ENCODE results near the gene APP. TPM values are rescaled to one million over a fixed set of nuclear protein-coding genes. Genes with fewer than 3 reads are reported as not detected.
A peak's percentile ranks its signal among the peaks of the same experiment; 100 is the strongest.

Gene APP
- total RNA-seq, 3 donors from 2014 or later = 56.2 to 61.1 (median 60.1) TPM

DNA sequence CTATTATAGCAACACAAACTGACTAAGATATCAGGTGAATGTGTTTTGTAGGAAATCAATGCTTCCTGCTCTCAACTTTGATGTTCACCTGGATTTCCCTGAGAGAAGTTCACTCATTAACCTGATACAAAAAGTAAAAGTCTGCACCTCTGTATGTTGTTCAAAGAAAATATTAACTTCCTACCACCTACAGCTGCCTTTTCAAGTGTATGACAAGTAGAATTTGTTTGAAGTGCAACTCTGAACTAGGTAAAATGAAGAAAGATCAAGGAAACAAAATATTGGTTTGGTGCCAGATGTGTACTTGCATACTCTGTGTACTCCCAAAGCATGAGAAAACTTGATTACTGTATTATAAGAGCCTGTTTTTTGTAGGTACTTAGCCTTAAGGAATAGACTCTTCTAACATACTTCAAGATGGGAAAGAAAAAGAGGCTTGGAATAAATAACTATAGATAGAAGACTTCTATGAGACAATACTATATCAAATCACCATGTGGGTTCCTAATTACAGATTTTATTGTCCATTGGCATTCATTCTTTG lies 193.4 kb downstream of the APP start:
- DNase-seq (no peak), ATAC-seq (no peak)
- Mint-ChIP-seq H3K4me1 (ENCODE audit: low read depth) (peaks cover 13% of the 10 kb centered on the region), H3K4me3 (no peak overlapping the region), H3K27me3 (ENCODE audit: low read depth) (no peaks in the 10 kb centered on the region), H3K36me3 (ENCODE audit: insufficient read depth) (peaks cover 47% of the 10 kb centered on the region), H3K9me3 (no peaks in the 10 kb centered on the region)

GRCh38 chr21:25974964-25975363 lies 195.6 kb downstream of the APP start:
- Mint-ChIP-seq H3K27me3 (ENCODE audit: low read depth) (no peaks in the 10 kb centered on the region), H3K36me3 (ENCODE audit: insufficient read depth) (peaks cover 48% of the 10 kb centered on the region), H3K9me3 (no peaks in the 10 kb centered on the region), H3K4me3 (no peak overlapping the region), H3K4me1 (ENCODE audit: low read depth) (peaks cover 13% of the 10 kb centered on the region)
- DNase-seq (no peak), ATAC-seq (no peak)

GRCh38 chr21:25970254-25970930 lies 200.2 kb downstream of the APP start:
- DNase-seq (no peak), ATAC-seq (no peak)
- peaks cover 5% of the 10 kb centered on the region for H3K4me1 Mint-ChIP-seq (ENCODE audit: low read depth)
- H3K27me3 Mint-ChIP-seq (ENCODE audit: low read depth) = no peaks in the 10 kb centered on the region
- no peak overlapping the region for H3K4me3 Mint-ChIP-seq
- no peaks in the 10 kb centered on the region for H3K9me3 Mint-ChIP-seq
- H3K36me3 Mint-ChIP-seq (ENCODE audit: insufficient read depth) = peaks cover 42% of the 10 kb centered on the region

- no peaks in the 10 kb centered on the region for H3K27me3 Mint-ChIP-seq (ENCODE audit: low read depth)
- peaks cover 27% of the 10 kb centered on the region for H3K36me3 Mint-ChIP-seq (ENCODE audit: insufficient read depth)
- no peak for DNase-seq
- no peaks in the 10 kb centered on the region for H3K9me3 Mint-ChIP-seq
- H3K4me1 Mint-ChIP-seq (ENCODE audit: low read depth) = peaks cover 5% of the 10 kb centered on the region
- H3K4me3 Mint-ChIP-seq = no peak overlapping the region
- no peak for ATAC-seq
These were observed 202.6 kb downstream of the APP start for GRCh38 chr21:25967901-25968438.

GRCh38 chr21:25967181-25967900 lies 203.2 kb downstream of the APP start:
- DNase-seq = no peak
- peak in 1 of 2 donors; percentile 40 for ATAC-seq
- Mint-ChIP-seq H3K27me3 (ENCODE audit: low read depth) (no peaks in the 10 kb centered on the region), H3K4me1 (ENCODE audit: low read depth) (peaks cover 5% of the 10 kb centered on the region), H3K9me3 (no peaks in the 10 kb centered on the region), H3K36me3 (ENCODE audit: insufficient read depth) (peaks cover 22% of the 10 kb centered on the region), H3K4me3 (no peak overlapping the region)

GRCh38 chr21:25965951-25966707 lies 204.4 kb downstream of the APP start:
- Mint-ChIP-seq H3K4me3 (no peak overlapping the region), H3K27me3 (ENCODE audit: low read depth) (no peaks in the 10 kb centered on the region), H3K9me3 (no peaks in the 10 kb centered on the region), H3K4me1 (ENCODE audit: low read depth) (peaks cover 5% of the 10 kb centered on the region), H3K36me3 (ENCODE audit: insufficient read depth) (peaks cover 13% of the 10 kb centered on the region)
- no peak for ATAC-seq
- no peak for DNase-seq

DNA sequence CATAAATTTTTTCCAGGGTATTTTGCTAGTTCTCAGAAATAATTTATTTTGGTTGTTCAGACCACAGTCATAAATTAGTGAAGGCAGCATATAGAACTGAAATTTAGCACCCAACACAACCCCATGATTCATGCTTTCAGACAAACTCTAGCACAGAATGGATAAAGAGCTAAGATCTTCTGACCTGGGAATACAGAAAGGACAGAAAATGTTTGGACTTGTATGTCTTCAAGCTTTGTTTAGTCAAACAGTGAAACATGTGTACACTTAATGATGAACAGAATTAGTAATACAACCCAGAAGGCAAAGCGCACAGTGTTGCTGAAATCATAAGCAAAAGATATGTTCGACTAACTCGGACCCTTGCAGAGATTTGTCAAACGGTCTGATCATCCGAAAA lies 205.6 kb downstream of the APP start:
- Mint-ChIP-seq H3K27me3 (ENCODE audit: low read depth) (no peaks in the 10 kb centered on the region), H3K4me3 (no peak overlapping the region), H3K9me3 (no peaks in the 10 kb centered on the region), H3K36me3 (ENCODE audit: insufficient read depth) (peaks cover 9% of the 10 kb centered on the region), H3K4me1 (ENCODE audit: low read depth) (peaks cover 5% of the 10 kb centered on the region)
- no peak for DNase-seq
- ATAC-seq = no peak

DNA sequence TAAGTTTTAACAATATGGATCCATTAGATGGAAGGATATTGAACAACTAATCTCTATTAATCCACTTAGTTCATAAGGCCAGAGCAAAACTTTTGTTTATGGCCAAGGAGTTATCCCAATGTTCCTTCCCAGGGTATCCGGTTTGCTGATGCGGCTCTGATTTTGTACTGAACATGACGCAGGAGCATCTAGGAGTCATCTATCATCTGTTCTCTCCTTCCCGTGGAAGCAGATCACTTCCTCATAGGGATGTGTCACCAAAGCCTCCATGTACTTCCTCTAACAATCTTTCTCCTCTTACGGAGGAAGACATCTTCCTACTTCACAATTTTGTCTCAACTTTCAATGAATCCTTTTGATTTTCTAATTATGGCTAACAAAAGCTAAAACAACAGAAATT lies 206.6 kb downstream of the APP start:
- ATAC-seq (no peak), DNase-seq (no peak)
- Mint-ChIP-seq H3K27me3 (ENCODE audit: low read depth) (no peaks in the 10 kb centered on the region), H3K4me3 (no peak overlapping the region), H3K4me1 (ENCODE audit: low read depth) (peaks cover 5% of the 10 kb centered on the region), H3K9me3 (no peaks in the 10 kb centered on the region), H3K36me3 (ENCODE audit: insufficient read depth) (peaks cover 6% of the 10 kb centered on the region)

DNA sequence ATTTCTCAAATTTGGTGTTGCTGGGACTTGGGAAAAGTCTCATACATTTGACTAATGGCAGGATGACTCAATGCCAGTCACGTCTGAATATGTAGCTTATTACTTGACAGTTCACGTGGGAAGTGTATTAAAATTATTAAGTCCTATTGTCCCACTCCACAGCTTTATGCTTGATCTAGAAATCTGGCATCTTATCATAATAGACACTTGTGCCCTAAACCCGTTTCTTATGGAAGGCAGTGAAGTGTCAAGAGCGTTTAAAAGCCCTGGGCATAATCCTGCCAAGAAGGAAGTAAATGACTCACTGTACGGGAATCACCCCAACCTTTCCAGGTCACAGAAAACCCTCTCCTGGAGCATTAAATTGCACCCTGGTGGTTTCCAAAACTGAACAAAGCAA lies 207.4 kb downstream of the APP start:
- no peak overlapping the region for H3K4me3 Mint-ChIP-seq
- H3K36me3 Mint-ChIP-seq (ENCODE audit: insufficient read depth) = peaks cover 6% of the 10 kb centered on the region
- ATAC-seq (no peak), DNase-seq (no peak)
- no peaks in the 10 kb centered on the region for H3K27me3 Mint-ChIP-seq (ENCODE audit: low read depth)
- H3K9me3 Mint-ChIP-seq = no peaks in the 10 kb centered on the region
- H3K4me1 Mint-ChIP-seq (ENCODE audit: low read depth) = peaks cover 5% of the 10 kb centered on the region

- no peak for ATAC-seq
These were observed 209.5 kb downstream of the APP start for GRCh38 chr21:25961042-25961441.

DNA sequence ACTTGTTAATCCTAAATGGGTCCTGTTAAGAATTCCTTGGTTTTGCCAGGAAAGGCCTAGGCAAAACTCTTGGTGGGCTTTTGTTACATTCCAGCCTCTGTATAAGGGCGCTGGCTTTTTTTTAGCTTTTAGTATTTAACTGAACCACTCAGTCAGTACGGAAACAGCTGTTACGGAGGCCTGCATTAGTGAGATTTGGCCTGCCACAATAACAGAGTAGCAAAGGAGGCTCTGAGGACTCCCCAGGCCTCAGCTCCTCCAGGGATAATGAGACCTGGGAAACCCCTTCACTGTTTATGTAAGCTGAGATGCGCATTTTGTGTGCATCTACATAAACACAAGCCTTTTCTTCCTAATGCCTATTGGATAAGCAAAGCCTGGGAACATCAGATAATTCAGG lies 210.2 kb downstream of the APP start:
- Mint-ChIP-seq H3K27me3 (ENCODE audit: low read depth) (no peaks in the 10 kb centered on the region), H3K36me3 (ENCODE audit: insufficient read depth) (peaks cover 3% of the 10 kb centered on the region), H3K4me1 (ENCODE audit: low read depth) (no peaks in the 10 kb centered on the region), H3K9me3 (no peaks in the 10 kb centered on the region), H3K4me3 (no peak overlapping the region)
- DNase-seq (no peak), ATAC-seq (no peak)

More at GRCh38 chr21:25961042-25961441, 209.5 kb downstream of the APP start:
- DNase-seq = no peak
- Mint-ChIP-seq H3K4me3 (no peak overlapping the region), H3K4me1 (ENCODE audit: low read depth) (no peaks in the 10 kb centered on the region), H3K36me3 (ENCODE audit: insufficient read depth) (peaks cover 3% of the 10 kb centered on the region), H3K27me3 (ENCODE audit: low read depth) (no peaks in the 10 kb centered on the region), H3K9me3 (no peaks in the 10 kb centered on the region)

- peaks cover 5% of the 10 kb centered on the region for H3K36me3 Mint-ChIP-seq (ENCODE audit: insufficient read depth)
- no peak for ATAC-seq
- H3K4me3 Mint-ChIP-seq = no peak overlapping the region
- H3K4me1 Mint-ChIP-seq (ENCODE audit: low read depth) = no peaks in the 10 kb centered on the region
- DNase-seq = no peak
- H3K9me3 Mint-ChIP-seq = no peaks in the 10 kb centered on the region
- H3K27me3 Mint-ChIP-seq (ENCODE audit: low read depth) = no peaks in the 10 kb centered on the region
These were observed 210.8 kb downstream of the APP start for GRCh38 chr21:25959799-25960198.

DNA sequence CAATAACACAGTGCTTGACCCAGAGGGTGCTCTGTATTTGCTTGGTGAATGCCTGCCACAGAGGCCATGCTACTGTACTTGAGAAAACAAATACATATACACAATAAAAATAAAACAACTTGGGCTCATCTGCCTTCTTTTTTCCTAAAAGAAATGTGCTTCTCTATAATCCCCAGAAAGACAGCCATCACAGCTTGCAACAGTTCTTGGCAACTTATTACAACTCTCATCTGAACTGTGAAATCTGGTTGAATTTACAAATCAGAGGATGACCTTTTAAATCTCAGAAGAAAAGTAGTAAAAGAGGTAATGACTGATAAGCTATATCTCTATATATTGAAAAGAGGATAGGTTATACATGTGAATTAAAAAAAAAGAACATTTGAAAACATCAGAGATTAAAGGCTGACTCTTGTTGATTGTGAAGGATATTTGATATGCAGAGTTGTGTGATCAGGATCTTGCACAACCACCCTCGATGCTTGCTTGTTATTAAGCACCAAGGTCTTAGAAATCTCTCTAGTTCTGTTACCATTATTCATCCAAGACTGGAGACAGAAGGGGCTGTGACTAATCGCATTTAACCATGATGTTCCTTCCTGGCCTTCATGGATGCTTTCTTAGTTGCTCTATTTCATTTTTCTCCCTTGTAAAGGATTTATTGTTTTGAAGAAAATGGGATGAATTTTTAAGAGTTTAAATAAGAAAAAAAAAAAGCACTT lies 213.4 kb downstream of the APP start:
- ATAC-seq = no peak
- Mint-ChIP-seq H3K27me3 (ENCODE audit: low read depth) (no peaks in the 10 kb centered on the region), H3K36me3 (ENCODE audit: insufficient read depth) (peaks cover 8% of the 10 kb centered on the region), H3K9me3 (no peaks in the 10 kb centered on the region), H3K4me1 (ENCODE audit: low read depth) (no peaks in the 10 kb centered on the region), H3K4me3 (no peak overlapping the region)
- no peak for DNase-seq

GRCh38 chr21:25955646-25956045 lies 214.9 kb downstream of the APP start:
- H3K36me3 Mint-ChIP-seq (ENCODE audit: insufficient read depth) = peaks cover 9% of the 10 kb centered on the region
- no peaks in the 10 kb centered on the region for H3K27me3 Mint-ChIP-seq (ENCODE audit: low read depth)
- ATAC-seq (no peak), DNase-seq (no peak)
- no peaks in the 10 kb centered on the region for H3K4me1 Mint-ChIP-seq (ENCODE audit: low read depth)
- H3K4me3 Mint-ChIP-seq = no peak overlapping the region
- H3K9me3 Mint-ChIP-seq = no peaks in the 10 kb centered on the region

Data from activated T-cell treated with anti-CD3 and anti-CD28 coated beads, Interleukin-2, amount 50 U/mL, for 4 hours (primary cell).